ENCODE measurements around the gene CTNNA1. TPM values are rescaled to one million over a fixed set of nuclear protein-coding genes. Genes with fewer than 3 reads are reported as not detected.
"Not testable (repeated sequence)": the region's sequence is repeated elsewhere in the genome, so short reads cannot be mapped to it uniquely, and the experiment has no call there.

Gene CTNNA1
- total RNA-seq, 1 donor from 2014 or later: 282 TPM

GRCh38 chr5:138713247-138713646, 40.0 kb upstream of the CTNNA1 start:
- no peaks in the 10 kb centered on the region for H3K36me3 Mint-ChIP-seq (ENCODE audit: low read depth)
- no peak for DNase-seq (ENCODE audit: low read depth, low spot score)
- no peaks in the 10 kb centered on the region for H3K9me3 Mint-ChIP-seq
- H3K27ac Mint-ChIP-seq (ENCODE audit: unreplicated experiment): no peak overlapping the region
- peaks cover 21% of the 10 kb centered on the region for H3K4me1 Mint-ChIP-seq
- TF ChIP-seq CTCF (conservative IDR thresholded peaks at IDR 0.05): no peak
- no peak overlapping the region for H3K4me3 Mint-ChIP-seq
- peaks cover 4% of the 10 kb centered on the region for H3K27me3 Mint-ChIP-seq (ENCODE audit: low read depth)

DNA sequence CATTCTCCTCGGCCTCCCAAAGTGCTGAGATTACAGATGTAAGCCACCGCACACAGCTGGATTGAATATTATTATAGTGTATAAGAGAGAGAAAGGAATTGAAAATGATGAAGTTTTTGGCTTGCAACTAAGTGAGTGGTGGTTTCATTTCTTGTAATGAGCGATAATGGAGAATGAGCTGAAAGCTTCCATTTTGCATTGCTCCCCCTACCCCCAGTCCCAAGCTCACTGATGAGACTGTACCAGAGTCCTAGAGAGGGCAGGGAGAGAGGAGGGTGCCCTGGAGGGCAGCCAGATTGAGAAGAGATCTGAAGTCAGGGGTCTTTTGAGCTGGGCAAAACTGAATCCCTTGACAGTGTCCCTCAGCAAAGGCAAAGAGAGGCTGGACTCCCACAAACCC, 38.5 kb upstream of the CTNNA1 start:
- no peak for DNase-seq (ENCODE audit: low read depth, low spot score)
- Mint-ChIP-seq H3K36me3 (ENCODE audit: low read depth) (no peaks in the 10 kb centered on the region), H3K4me1 (peaks cover 7% of the 10 kb centered on the region), H3K9me3 (no peaks in the 10 kb centered on the region), H3K4me3 (no peak overlapping the region), H3K27me3 (ENCODE audit: low read depth) (peaks cover 4% of the 10 kb centered on the region), H3K27ac (ENCODE audit: unreplicated experiment) (no peak overlapping the region)
- TF ChIP-seq CTCF (conservative IDR thresholded peaks at IDR 0.05): no peak

DNA sequence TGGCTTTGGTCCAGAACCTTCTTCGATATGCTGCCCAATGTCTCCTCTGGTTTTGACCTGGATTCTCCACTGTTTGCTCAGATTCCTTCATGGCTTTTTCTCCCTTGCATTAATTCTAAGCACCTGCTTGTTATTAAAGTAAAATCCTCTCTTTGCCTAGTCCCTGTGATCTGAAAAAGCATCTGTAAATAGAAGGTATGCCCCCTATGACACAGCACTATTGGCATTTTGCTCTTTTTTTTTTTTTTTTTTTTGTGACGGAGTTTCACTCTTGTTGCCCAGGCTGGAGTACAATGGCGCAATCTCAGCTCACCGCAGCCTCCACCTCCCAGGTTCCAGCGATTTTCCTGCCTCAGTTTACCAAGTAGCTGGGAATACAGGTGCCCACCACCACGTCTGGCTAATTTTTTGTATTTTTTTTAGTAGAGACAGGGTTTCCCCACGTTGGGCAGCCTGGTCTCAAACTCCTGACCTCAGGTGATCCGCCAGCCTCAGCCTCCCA, 37.2 kb upstream of the CTNNA1 start:
- H3K36me3 Mint-ChIP-seq (ENCODE audit: low read depth); DNase-seq (ENCODE audit: low read depth, low spot score); H3K27ac Mint-ChIP-seq (ENCODE audit: unreplicated experiment); H3K4me1 Mint-ChIP-seq; H3K9me3 Mint-ChIP-seq; H3K4me3 Mint-ChIP-seq; H3K27me3 Mint-ChIP-seq (ENCODE audit: low read depth): not testable (repeated sequence)

GRCh38 chr5:138716456-138716924, 36.7 kb upstream of the CTNNA1 start:
- H3K27me3 Mint-ChIP-seq (ENCODE audit: low read depth): peaks cover 4% of the 10 kb centered on the region
- H3K36me3 Mint-ChIP-seq (ENCODE audit: low read depth): no peaks in the 10 kb centered on the region
- H3K27ac Mint-ChIP-seq (ENCODE audit: unreplicated experiment): no peak overlapping the region
- peaks cover 7% of the 10 kb centered on the region for H3K4me1 Mint-ChIP-seq
- H3K9me3 Mint-ChIP-seq: no peaks in the 10 kb centered on the region
- no peak overlapping the region for H3K4me3 Mint-ChIP-seq
- TF ChIP-seq CTCF (conservative IDR thresholded peaks at IDR 0.05): no peak
- DNase-seq (ENCODE audit: low read depth, low spot score): no peak

DNA sequence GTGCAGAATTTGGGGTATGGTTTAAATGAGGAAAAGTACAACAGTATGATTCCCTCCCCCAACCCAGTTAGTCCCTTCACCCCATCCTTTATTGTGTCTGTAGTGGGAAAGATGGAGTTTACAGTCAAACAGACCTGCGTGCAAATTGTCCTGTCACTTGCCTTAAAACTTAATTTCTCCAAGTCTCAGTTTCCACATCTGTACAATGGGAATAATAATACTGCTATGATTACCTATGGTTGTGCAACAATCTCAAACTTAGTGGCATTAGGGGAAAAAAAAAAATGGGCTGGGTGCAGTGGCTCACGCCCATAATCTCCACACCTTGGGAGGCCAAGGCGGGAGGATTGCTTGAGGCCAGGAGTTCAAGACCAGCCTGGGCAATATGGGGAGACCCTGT, 35.8 kb upstream of the CTNNA1 start:
- H3K4me1 Mint-ChIP-seq: peaks cover 11% of the 10 kb centered on the region
- H3K27me3 Mint-ChIP-seq (ENCODE audit: low read depth): peaks cover 4% of the 10 kb centered on the region
- no peak overlapping the region for H3K27ac Mint-ChIP-seq (ENCODE audit: unreplicated experiment)
- H3K36me3 Mint-ChIP-seq (ENCODE audit: low read depth): no peaks in the 10 kb centered on the region
- DNase-seq (ENCODE audit: low read depth, low spot score): no peak
- no peaks in the 10 kb centered on the region for H3K9me3 Mint-ChIP-seq
- TF ChIP-seq CTCF (conservative IDR thresholded peaks at IDR 0.05): no peak
- no peak overlapping the region for H3K4me3 Mint-ChIP-seq

- H3K4me1 Mint-ChIP-seq: peaks cover 18% of the 10 kb centered on the region
- H3K27ac Mint-ChIP-seq (ENCODE audit: unreplicated experiment): no peak overlapping the region
- H3K4me3 Mint-ChIP-seq: no peak overlapping the region
- peaks cover 4% of the 10 kb centered on the region for H3K27me3 Mint-ChIP-seq (ENCODE audit: low read depth)
- DNase-seq (ENCODE audit: low read depth, low spot score): no peak
- H3K9me3 Mint-ChIP-seq: no peaks in the 10 kb centered on the region
- no peak for TF ChIP-seq CTCF (conservative IDR thresholded peaks at IDR 0.05)
- no peaks in the 10 kb centered on the region for H3K36me3 Mint-ChIP-seq (ENCODE audit: low read depth)
Measured at GRCh38 chr5:138719811-138720210, 33.4 kb upstream of the CTNNA1 start.
